ENCODE measurements around the gene CDC14B. TPM values are rescaled to one million over a fixed set of nuclear protein-coding genes. Genes with fewer than 3 reads are reported as not detected.
"Not testable (repeated sequence)": the region's sequence is repeated elsewhere in the genome, so short reads cannot be mapped to it uniquely, and the experiment has no call there.

Gene CDC14B
- polyA plus RNA-seq, 1 donor, result 18.7 TPM

GRCh38 chr9:96585426-96585825 is 34.2 kb downstream of the CDC14B start:
- DNase-seq, result no peak
- no peaks in the 10 kb centered on the region for H3K36me3 ChIP-seq (ENCODE audit: control insufficient read depth, insufficient read depth, low read length)
- H3K4me1 ChIP-seq (ENCODE audit: control insufficient read depth, insufficient read depth, low read length), result no peaks in the 10 kb centered on the region
- no peak overlapping the region for H3K4me3 ChIP-seq (ENCODE audit: low read length)
- no peak overlapping the region for H3K27ac ChIP-seq (ENCODE audit: low read length)
- no peaks in the 10 kb centered on the region for H3K27me3 ChIP-seq (ENCODE audit: control insufficient read depth, insufficient read depth, low read length)
- no peaks in the 10 kb centered on the region for H3K9me3 ChIP-seq (ENCODE audit: control insufficient read depth, low read depth, low read length)

- not testable (repeated sequence) for H3K9me3 ChIP-seq (ENCODE audit: control insufficient read depth, low read depth, low read length); H3K4me1 ChIP-seq (ENCODE audit: control insufficient read depth, insufficient read depth, low read length); H3K36me3 ChIP-seq (ENCODE audit: control insufficient read depth, insufficient read depth, low read length); H3K27ac ChIP-seq (ENCODE audit: low read length); DNase-seq; H3K4me3 ChIP-seq (ENCODE audit: low read length); H3K27me3 ChIP-seq (ENCODE audit: control insufficient read depth, insufficient read depth, low read length)
- WGBS (ENCODE audit: insufficient coverage, low lambda C conversion rate), result 92% methylated on average over 2 of the region's 2 CpGs
Observed at GRCh38 chr9:96582199-96582598, 37.4 kb downstream of the CDC14B start.

GRCh38 chr9:96581786-96582185 is 37.9 kb downstream of the CDC14B start:
- Histone ChIP-seq H3K36me3 (ENCODE audit: control insufficient read depth, insufficient read depth, low read length) (no peaks in the 10 kb centered on the region), H3K9me3 (ENCODE audit: control insufficient read depth, low read depth, low read length) (no peaks in the 10 kb centered on the region), H3K4me1 (ENCODE audit: control insufficient read depth, insufficient read depth, low read length) (no peaks in the 10 kb centered on the region), H3K4me3 (ENCODE audit: low read length) (no peak overlapping the region), H3K27me3 (ENCODE audit: control insufficient read depth, insufficient read depth, low read length) (no peaks in the 10 kb centered on the region), H3K27ac (ENCODE audit: low read length) (no peak overlapping the region)
- WGBS (ENCODE audit: insufficient coverage, low lambda C conversion rate), result no CpG with 5 or more reads among the region's 6 CpGs
- no peak for DNase-seq

GRCh38 chr9:96581301-96581700 is 38.3 kb downstream of the CDC14B start:
- H3K27ac ChIP-seq (ENCODE audit: low read length), result no peak overlapping the region
- no peaks in the 10 kb centered on the region for H3K36me3 ChIP-seq (ENCODE audit: control insufficient read depth, insufficient read depth, low read length)
- H3K4me1 ChIP-seq (ENCODE audit: control insufficient read depth, insufficient read depth, low read length), result no peaks in the 10 kb centered on the region
- no peak for DNase-seq
- no peaks in the 10 kb centered on the region for H3K9me3 ChIP-seq (ENCODE audit: control insufficient read depth, low read depth, low read length)
- WGBS (ENCODE audit: insufficient coverage, low lambda C conversion rate), result no CpG with 5 or more reads among the region's 4 CpGs
- no peaks in the 10 kb centered on the region for H3K27me3 ChIP-seq (ENCODE audit: control insufficient read depth, insufficient read depth, low read length)
- no peak overlapping the region for H3K4me3 ChIP-seq (ENCODE audit: low read length)

- Histone ChIP-seq H3K27me3 (ENCODE audit: control insufficient read depth, insufficient read depth, low read length) (no peaks in the 10 kb centered on the region), H3K4me1 (ENCODE audit: control insufficient read depth, insufficient read depth, low read length) (no peaks in the 10 kb centered on the region), H3K9me3 (ENCODE audit: control insufficient read depth, low read depth, low read length) (no peaks in the 10 kb centered on the region), H3K4me3 (ENCODE audit: low read length) (no peak overlapping the region), H3K36me3 (ENCODE audit: control insufficient read depth, insufficient read depth, low read length) (no peaks in the 10 kb centered on the region), H3K27ac (ENCODE audit: low read length) (no peak overlapping the region)
- no CpG with 5 or more reads among the region's 8 CpGs for WGBS (ENCODE audit: insufficient coverage, low lambda C conversion rate)
- peak in 1 of 2 donors; percentile 5 for DNase-seq
Observed at GRCh38 chr9:96574931-96575351, 44.7 kb downstream of the CDC14B start.

GRCh38 chr9:96574455-96574854 is 45.2 kb downstream of the CDC14B start:
- H3K27ac ChIP-seq (ENCODE audit: low read length), result no peak overlapping the region
- H3K36me3 ChIP-seq (ENCODE audit: control insufficient read depth, insufficient read depth, low read length), result no peaks in the 10 kb centered on the region
- WGBS (ENCODE audit: insufficient coverage, low lambda C conversion rate), result 87% methylated on average over 3 of the region's 4 CpGs
- DNase-seq, result no peak
- H3K4me1 ChIP-seq (ENCODE audit: control insufficient read depth, insufficient read depth, low read length), result no peaks in the 10 kb centered on the region
- H3K27me3 ChIP-seq (ENCODE audit: control insufficient read depth, insufficient read depth, low read length), result no peaks in the 10 kb centered on the region
- no peak overlapping the region for H3K4me3 ChIP-seq (ENCODE audit: low read length)
- H3K9me3 ChIP-seq (ENCODE audit: control insufficient read depth, low read depth, low read length), result no peaks in the 10 kb centered on the region

GRCh38 chr9:96567203-96567700 is 52.4 kb downstream of the CDC14B start:
- no peaks in the 10 kb centered on the region for H3K36me3 ChIP-seq (ENCODE audit: control insufficient read depth, insufficient read depth, low read length)
- H3K4me1 ChIP-seq (ENCODE audit: control insufficient read depth, insufficient read depth, low read length), result no peaks in the 10 kb centered on the region
- DNase-seq, result peak in 1 of 2 donors; percentile 7
- WGBS (ENCODE audit: insufficient coverage, low lambda C conversion rate), result 41% methylated on average over 2 of the region's 20 CpGs
- H3K9me3 ChIP-seq (ENCODE audit: control insufficient read depth, low read depth, low read length), result no peaks in the 10 kb centered on the region
- H3K4me3 ChIP-seq (ENCODE audit: low read length), result peak overlapping the region; percentile 89
- no peaks in the 10 kb centered on the region for H3K27me3 ChIP-seq (ENCODE audit: control insufficient read depth, insufficient read depth, low read length)
- peak overlapping the region; percentile 99 for H3K27ac ChIP-seq (ENCODE audit: low read length)

- Histone ChIP-seq H3K27ac (ENCODE audit: low read length) (peak overlapping the region; percentile 99), H3K4me1 (ENCODE audit: control insufficient read depth, insufficient read depth, low read length) (no peaks in the 10 kb centered on the region), H3K27me3 (ENCODE audit: control insufficient read depth, insufficient read depth, low read length) (no peaks in the 10 kb centered on the region), H3K36me3 (ENCODE audit: control insufficient read depth, insufficient read depth, low read length) (peaks cover 1% of the 10 kb centered on the region), H3K9me3 (ENCODE audit: control insufficient read depth, low read depth, low read length) (no peaks in the 10 kb centered on the region), H3K4me3 (ENCODE audit: low read length) (peak overlapping the region; percentile 89)
- peak; percentile 91 to 97 for DNase-seq
- WGBS (ENCODE audit: insufficient coverage, low lambda C conversion rate), result no CpG with 5 or more reads among the region's 59 CpGs
Observed at GRCh38 chr9:96566498-96567202, 53.0 kb downstream of the CDC14B start.

GRCh38 chr9:96565671-96566497 is 53.8 kb downstream of the CDC14B start:
- Histone ChIP-seq H3K9me3 (ENCODE audit: control insufficient read depth, low read depth, low read length) (no peaks in the 10 kb centered on the region), H3K4me1 (ENCODE audit: control insufficient read depth, insufficient read depth, low read length) (no peaks in the 10 kb centered on the region), H3K27me3 (ENCODE audit: control insufficient read depth, insufficient read depth, low read length) (no peaks in the 10 kb centered on the region), H3K36me3 (ENCODE audit: control insufficient read depth, insufficient read depth, low read length) (peaks cover 2% of the 10 kb centered on the region), H3K27ac (ENCODE audit: low read length) (peak overlapping the region; percentile 99), H3K4me3 (ENCODE audit: low read length) (peak overlapping the region; percentile 89)
- WGBS (ENCODE audit: insufficient coverage, low lambda C conversion rate), result 0% methylated on average over 1 of the region's 8 CpGs
- peak in 1 of 2 donors; percentile 8 for DNase-seq

- peak in 1 of 2 donors; percentile 7 for DNase-seq
- Histone ChIP-seq H3K4me3 (ENCODE audit: low read length) (no peak overlapping the region), H3K27ac (ENCODE audit: low read length) (no peak overlapping the region), H3K4me1 (ENCODE audit: control insufficient read depth, insufficient read depth, low read length) (no peaks in the 10 kb centered on the region), H3K9me3 (ENCODE audit: control insufficient read depth, low read depth, low read length) (no peaks in the 10 kb centered on the region), H3K27me3 (ENCODE audit: control insufficient read depth, insufficient read depth, low read length) (no peaks in the 10 kb centered on the region), H3K36me3 (ENCODE audit: control insufficient read depth, insufficient read depth, low read length) (peaks cover 2% of the 10 kb centered on the region)
- 73% methylated on average over 2 of the region's 4 CpGs for WGBS (ENCODE audit: insufficient coverage, low lambda C conversion rate)
Observed at GRCh38 chr9:96564217-96564616, 55.4 kb downstream of the CDC14B start.
